GM18520 (cell line): ENCODE data around the gene ITGA2B.
"Not testable (repeated sequence)": the region's sequence is repeated elsewhere in the genome, so short reads cannot be mapped to it uniquely, and the experiment has no call there.

Experiments used
- ATAC-seq: cut with Tn5 transposase; IDR thresholded peaks from one replicate; pipeline ENCODE4 v1.9.1; 2021; ENCODE audit not compliant: unreplicated experiment

Gene ITGA2B

GRCh38 chr17:44333371-44333770, 56.1 kb downstream of the ITGA2B start:
- ATAC-seq: no peak

- no peak for ATAC-seq
Measured at GRCh38 chr17:44331249-44331760, 58.1 kb downstream of the ITGA2B start.

- not testable (repeated sequence) for ATAC-seq
Measured at GRCh38 chr17:44330263-44330662, 59.2 kb downstream of the ITGA2B start.

GRCh38 chr17:44329516-44329915, 59.9 kb downstream of the ITGA2B start:
- ATAC-seq: not testable (repeated sequence)

GRCh38 chr17:44327715-44328449, 61.6 kb downstream of the ITGA2B start:
- no peak for ATAC-seq

GRCh38 chr17:44326861-44327444, 62.5 kb downstream of the ITGA2B start:
- ATAC-seq: peak; percentile 39

GRCh38 chr17:44324571-44325275, 64.7 kb downstream of the ITGA2B start, which contains the start of gene SLC25A39:
SLC25A39 (minus strand) TSS chr17:44324823; CDS start chr17:44323562, 1,261 bp downstream.
- ATAC-seq: peak; percentile 67

- ATAC-seq: no peak
Measured at GRCh38 chr17:44324092-44324570, 65.3 kb downstream of the ITGA2B start.

GRCh38 chr17:44323359-44324091, 65.9 kb downstream of the ITGA2B start:
- no peak for ATAC-seq

GRCh38 chr17:44322236-44322895, 67.1 kb downstream of the ITGA2B start:
- no peak for ATAC-seq
